ENCODE results near the gene PIK3CD. TPM values are rescaled to one million over a fixed set of nuclear protein-coding genes. Genes with fewer than 3 reads are reported as not detected.
"Not testable (repeated sequence)": the region's sequence is repeated elsewhere in the genome, so short reads cannot be mapped to it uniquely, and the experiment has no call there.

PIK3CD gene
- polyA plus RNA-seq, 1 of the 3 experiments (the other 2 are of a cell fraction), result 6.0 TPM

- Histone ChIP-seq H3K27ac (ENCODE audit: low read depth in 2 of 2, low read length in 1 of 2) (no peak overlapping the region), H3K27me3 (ENCODE audit: insufficient read depth) (no peaks in the 10 kb centered on the region), H2AFZ (ENCODE audit: low read depth) (no peak overlapping the region), H4K20me1 (ENCODE audit: insufficient read depth) (no peaks in the 10 kb centered on the region), H3K9me2 (no peaks in the 10 kb centered on the region), H3K9ac (no peak overlapping the region), H3K36me3 (replicated peaks in 1 of 2; ENCODE audit: control insufficient read depth in 1 of 2, insufficient read depth in 2 of 2, low read length in 1 of 2) (no peaks in the 10 kb centered on the region), H3K9me3 (no peaks in the 10 kb centered on the region), H3K4me2 (no peak overlapping the region), H3K4me1 (ENCODE audit: control insufficient read depth in 1 of 2, insufficient read depth in 2 of 2, low read depth in 1 of 2, low read length in 1 of 2) (peaks cover 0 to 10% of the 10 kb centered on the region in 2 experiments; a peak in 1 of 4 replicates), H3K4me3 (ENCODE audit: low read depth in 2 of 2, low read length in 1 of 2) (no peak overlapping the region), H3K79me2 (ENCODE audit: insufficient read depth) (peaks cover 51% of the 10 kb centered on the region), H3F3A (replicated peaks; ENCODE audit: insufficient read depth) (peaks cover 13% of the 10 kb centered on the region)
- CTCF ChIA-PET, result interaction anchor here (0.9 kb wide), 1 partner anchor 28 kb away, joined by 3 read pairs; no protein-coding TSS in a partner anchor
- no peak for DNase-seq
- TF ChIP-seq MAX (IDR thresholded peaks at IDR 0.05; ENCODE audit: low read depth), result no peak
- no peak for TF ChIP-seq CTCF (IDR thresholded peaks at IDR 0.05)
- TF ChIP-seq ZBTB33 (IDR thresholded peaks at IDR 0.05; ENCODE audit: borderline replicate concordance, low read depth), result no peak
- no peak for TF ChIP-seq FOSL2 (IDR thresholded peaks at IDR 0.05; ENCODE audit: borderline replicate concordance, low read depth)
- no peak for TF ChIP-seq FOXM1 (IDR thresholded peaks at IDR 0.05; ENCODE audit: low read depth)
- no peak for TF ChIP-seq YY1 (IDR thresholded peaks at IDR 0.05; ENCODE audit: low read depth)
- no peak for TF ChIP-seq SMC3 (IDR thresholded peaks at IDR 0.05; ENCODE audit: low read depth, low read length)
- WGBS (ENCODE audit: low lambda C conversion rate), result 99% methylated on average over 9 of the region's 9 CpGs
- POLR2A ChIA-PET, result no interaction called here
These were observed 110.3 kb downstream of the PIK3CD start for GRCh38 chr1:9761855-9762254.

GRCh38 chr1:9762446-9762845 is 110.9 kb downstream of the PIK3CD start:
- H2AFZ ChIP-seq (ENCODE audit: low read depth); H3K4me2 ChIP-seq; H3K9ac ChIP-seq; CTCF ChIA-PET; H3K4me3 ChIP-seq (ENCODE audit: low read depth in 2 of 2, low read length in 1 of 2); H3K36me3 ChIP-seq (replicated peaks in 1 of 2; ENCODE audit: control insufficient read depth in 1 of 2, insufficient read depth in 2 of 2, low read length in 1 of 2); H3K27me3 ChIP-seq (ENCODE audit: insufficient read depth); H4K20me1 ChIP-seq (ENCODE audit: insufficient read depth); POLR2A ChIA-PET; H3K27ac ChIP-seq (ENCODE audit: low read depth in 2 of 2, low read length in 1 of 2); H3K9me3 ChIP-seq; DNase-seq; H3K9me2 ChIP-seq: not testable (repeated sequence)
- Histone ChIP-seq H3K4me1 (ENCODE audit: control insufficient read depth in 1 of 2, insufficient read depth in 2 of 2, low read depth in 1 of 2, low read length in 1 of 2) (peaks cover 0 to 15% of the 10 kb centered on the region in 2 experiments; a peak in 1 of 4 replicates), H3F3A (replicated peaks; ENCODE audit: insufficient read depth) (peaks cover 19% of the 10 kb centered on the region), H3K79me2 (ENCODE audit: insufficient read depth) (peaks cover 48% of the 10 kb centered on the region)
- 96% methylated on average over 20 of the region's 25 CpGs for WGBS (ENCODE audit: low lambda C conversion rate)

- H3K4me2 ChIP-seq, result no peak overlapping the region
- H3K4me3 ChIP-seq (ENCODE audit: low read depth in 2 of 2, low read length in 1 of 2), result no peak overlapping the region
- CTCF ChIA-PET, result no interaction called here
- H3K9ac ChIP-seq, result no peak overlapping the region
- no peak overlapping the region for H2AFZ ChIP-seq (ENCODE audit: low read depth)
- H3F3A ChIP-seq (replicated peaks; ENCODE audit: insufficient read depth), result peaks cover 25% of the 10 kb centered on the region
- H3K9me2 ChIP-seq, result no peaks in the 10 kb centered on the region
- H3K27me3 ChIP-seq (ENCODE audit: insufficient read depth), result no peaks in the 10 kb centered on the region
- H3K36me3 ChIP-seq (replicated peaks in 1 of 2; ENCODE audit: control insufficient read depth in 1 of 2, insufficient read depth in 2 of 2, low read length in 1 of 2), result no peaks in the 10 kb centered on the region
- H3K9me3 ChIP-seq, result no peaks in the 10 kb centered on the region
- POLR2A ChIA-PET, result no interaction called here
- 97% methylated on average over 2 of the region's 2 CpGs for WGBS (ENCODE audit: low lambda C conversion rate)
- peaks cover 0 to 15% of the 10 kb centered on the region in 2 experiments; a peak in 1 of 4 replicates for H3K4me1 ChIP-seq (ENCODE audit: control insufficient read depth in 1 of 2, insufficient read depth in 2 of 2, low read depth in 1 of 2, low read length in 1 of 2)
- H3K27ac ChIP-seq (ENCODE audit: low read depth in 2 of 2, low read length in 1 of 2), result no peak overlapping the region
- 0 out of 2 replicates have a peak, but pooled peaks cover 3% of the 10 kb centered on the region for H4K20me1 ChIP-seq (ENCODE audit: insufficient read depth)
- no peak for DNase-seq
- peaks cover 40% of the 10 kb centered on the region for H3K79me2 ChIP-seq (ENCODE audit: insufficient read depth)
- TF ChIP-seq CHD2 (IDR thresholded peaks at IDR 0.05; ENCODE audit: low read length, partially characterized antibody), result no peak
- TF ChIP-seq TEAD4 (IDR thresholded peaks at IDR 0.05; ENCODE audit: borderline replicate concordance, insufficient read depth), result no peak
- no peak for TF ChIP-seq ELF1 (IDR thresholded peaks at IDR 0.05)
- no peak for TF ChIP-seq MAX (IDR thresholded peaks at IDR 0.05; ENCODE audit: low read depth)
- no peak for TF ChIP-seq SMC3 (IDR thresholded peaks at IDR 0.05; ENCODE audit: low read depth, low read length)
- no peak for TF ChIP-seq RCOR1 (IDR thresholded peaks at IDR 0.05; ENCODE audit: low read length)
- no peak for TF ChIP-seq TCF12 (IDR thresholded peaks at IDR 0.05)
- TF ChIP-seq EP300 (IDR thresholded peaks at IDR 0.05; ENCODE audit: borderline replicate concordance in 1 of 2, low read depth in 1 of 2, low read length in 1 of 2), result no peak
- no peak for TF ChIP-seq PBX3 (IDR thresholded peaks at IDR 0.05)
- TF ChIP-seq GABPA (IDR thresholded peaks at IDR 0.05; ENCODE audit: low read depth), result no peak
- no peak for TF ChIP-seq RXRA (IDR thresholded peaks at IDR 0.05; ENCODE audit: borderline replicate concordance, low read depth)
These were observed 112.4 kb downstream of the PIK3CD start for GRCh38 chr1:9763914-9764313.

Measured in SK-N-SH (cell line).